ENCODE data around the gene LHX1. TPM values are rescaled to one million over a fixed set of nuclear protein-coding genes. Genes with fewer than 3 reads are reported as not detected.

The LHX1 gene
- polyA plus RNA-seq, 4 donors, result 0.01 TPM; not detected in 3

DNA sequence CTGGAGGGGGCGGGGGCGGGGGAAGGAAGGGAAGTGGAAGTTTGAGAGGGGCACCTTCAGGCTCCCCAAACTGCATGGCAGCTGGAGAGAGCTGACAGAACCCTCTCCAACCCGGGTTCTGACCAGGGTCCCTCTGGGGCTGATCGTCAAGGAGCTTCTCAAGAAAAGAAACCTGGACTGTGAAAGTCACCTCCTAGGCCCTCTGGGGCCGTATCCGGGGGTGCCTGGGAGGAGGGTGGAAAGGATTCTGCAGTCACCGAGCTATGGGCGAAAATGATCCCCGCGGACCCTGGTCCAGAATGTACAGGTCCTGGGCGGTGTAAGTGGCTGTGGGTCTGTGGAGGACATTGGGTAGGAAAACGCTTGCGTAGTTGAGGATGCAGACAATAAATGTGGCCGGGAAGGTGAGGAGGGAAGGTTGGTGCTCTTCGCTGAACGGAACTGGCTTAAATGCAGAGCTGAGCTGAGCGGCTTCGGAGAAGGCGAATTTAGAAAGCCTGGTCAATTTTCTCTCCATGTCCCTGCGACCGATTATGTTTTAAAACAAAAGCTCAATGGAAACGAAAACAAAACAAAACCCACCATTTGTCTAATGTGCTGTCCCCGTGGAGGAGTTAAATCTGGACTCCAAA, 3.6 kb upstream of the LHX1 start:
- Histone ChIP-seq H3K36me3 (ENCODE audit: control insufficient read depth in 3 of 3, insufficient read depth in 2 of 3, low read depth in 1 of 3, low read length in 3 of 3) (no peaks in the 10 kb centered on the region), H3K27me3 (ENCODE audit: control insufficient read depth in 3 of 3, insufficient read depth in 3 of 3, low read length in 3 of 3) (peaks cover 7 to 98% (median 83%) of the 10 kb centered on the region in 3 donors), H3K4me3 (ENCODE audit: low read depth in 1 of 3, low read length in 3 of 3) (no peak overlapping the region), H3K27ac (ENCODE audit: low read depth in 1 of 3, low read length in 2 of 3) (no peak overlapping the region), H3K4me1 (ENCODE audit: control insufficient read depth in 3 of 3, insufficient read depth in 2 of 3, low read depth in 1 of 3, low read length in 2 of 3) (peaks cover 3 to 49% (median 11%) of the 10 kb centered on the region in 3 donors), H3K9me3 (ENCODE audit: control insufficient read depth in 2 of 2, insufficient read depth in 1 of 2, low read depth in 1 of 2, low read length in 1 of 2) (peaks cover 0 to 6% of the 10 kb centered on the region in 2 donors)
- 6 to 14% (median 13%) methylated on average over 22 to 23 of the region's 23 CpGs for WGBS, 3 donors
- FAIRE-seq (no peak), DNase-seq (no peak)

DNA sequence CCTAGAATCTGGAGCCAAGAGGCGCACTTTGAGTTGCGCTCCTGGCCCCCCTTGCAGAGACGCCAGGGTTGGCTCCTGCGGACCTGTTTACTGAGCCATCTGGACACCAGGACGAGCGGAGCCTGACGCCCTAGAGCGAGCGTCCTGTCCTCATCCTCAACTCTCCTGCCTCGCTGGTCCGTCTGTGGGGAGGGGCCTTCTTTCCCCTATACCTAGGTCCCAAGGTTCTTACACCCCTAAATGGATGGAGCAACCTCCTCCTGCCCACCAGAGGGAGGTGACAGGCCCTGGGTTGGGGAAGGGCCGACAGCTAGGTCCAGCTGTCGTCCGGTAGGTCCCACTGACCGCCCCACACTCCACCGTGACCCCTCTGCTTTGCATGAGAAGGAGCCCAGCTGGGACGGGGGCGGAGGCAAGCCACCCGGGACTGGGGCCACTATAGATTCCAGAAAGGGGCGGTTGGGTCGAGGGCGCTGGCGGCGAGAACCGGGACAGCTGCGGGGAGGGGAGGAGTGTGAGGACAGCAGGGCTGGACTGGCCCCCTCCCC, 3.1 kb upstream of the LHX1 start:
- WGBS, 3 donors, result 7 to 8% (median 8%) methylated on average over 26 of the region's 26 CpGs
- Histone ChIP-seq H3K9me3 (ENCODE audit: control insufficient read depth in 2 of 2, insufficient read depth in 1 of 2, low read depth in 1 of 2, low read length in 1 of 2) (peaks cover 0 to 7% of the 10 kb centered on the region in 2 donors), H3K27ac (ENCODE audit: low read depth in 1 of 3, low read length in 2 of 3) (no peak overlapping the region), H3K4me3 (ENCODE audit: low read depth in 1 of 3, low read length in 3 of 3) (peak overlapping the region in 1 of 3 donors; percentile 1), H3K27me3 (ENCODE audit: control insufficient read depth in 3 of 3, insufficient read depth in 3 of 3, low read length in 3 of 3) (peaks cover 7 to 98% (median 83%) of the 10 kb centered on the region in 3 donors), H3K36me3 (ENCODE audit: control insufficient read depth in 3 of 3, insufficient read depth in 2 of 3, low read depth in 1 of 3, low read length in 3 of 3) (no peaks in the 10 kb centered on the region), H3K4me1 (ENCODE audit: control insufficient read depth in 3 of 3, insufficient read depth in 2 of 3, low read depth in 1 of 3, low read length in 2 of 3) (peaks cover 3 to 45% (median 11%) of the 10 kb centered on the region in 3 donors)
- FAIRE-seq (no peak), DNase-seq (no peak)

DNA sequence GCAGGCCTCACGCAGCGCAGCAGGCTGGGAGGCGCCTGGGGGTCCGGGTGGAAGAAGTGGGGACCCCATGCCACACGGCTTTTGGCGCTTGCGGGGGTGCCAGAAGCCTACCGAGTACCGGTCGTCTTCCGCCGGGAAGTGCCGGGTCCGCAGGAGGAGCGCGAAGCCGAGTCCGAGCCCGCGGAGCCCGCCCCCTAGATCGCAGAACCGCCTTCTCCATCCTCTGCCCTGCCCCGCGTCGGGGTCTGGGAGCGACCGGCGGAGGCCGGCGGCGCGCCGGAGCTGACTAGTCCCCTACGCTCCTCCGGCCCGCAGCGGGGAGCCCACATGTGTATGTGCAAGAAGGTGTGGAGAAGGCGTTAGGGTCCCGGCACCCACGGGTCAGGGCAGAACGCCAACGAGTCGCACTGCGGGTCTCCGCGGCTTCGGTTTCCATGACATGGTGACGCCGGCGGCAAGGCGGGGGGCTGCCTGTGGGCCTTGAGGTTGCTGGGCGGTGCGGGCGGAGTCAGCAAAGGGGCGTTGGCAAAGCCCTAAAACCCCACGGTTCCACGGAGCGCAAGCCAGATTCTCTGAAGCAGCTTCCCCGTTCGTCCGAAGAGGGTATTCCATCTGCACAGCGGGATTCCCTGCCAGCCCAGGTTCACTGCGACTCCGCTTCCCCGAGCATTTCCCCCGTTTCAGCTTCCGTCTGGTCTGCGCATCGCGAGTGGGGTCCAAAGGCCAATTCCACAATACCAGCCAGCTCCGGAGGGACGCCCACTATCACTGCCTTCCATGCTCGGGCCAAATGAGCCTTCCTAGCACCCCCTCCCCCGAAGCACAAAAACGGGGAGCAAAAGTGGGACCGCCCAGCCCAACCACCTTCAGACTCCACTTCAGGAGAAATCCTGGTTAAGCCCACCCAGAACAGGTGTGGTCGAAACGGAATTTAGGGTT, 2.3 kb upstream of the LHX1 start:
- peaks cover 3 to 45% (median 11%) of the 10 kb centered on the region in 3 donors for H3K4me1 ChIP-seq (ENCODE audit: control insufficient read depth in 3 of 3, insufficient read depth in 2 of 3, low read depth in 1 of 3, low read length in 2 of 3)
- H3K27ac ChIP-seq (ENCODE audit: low read depth in 1 of 3, low read length in 2 of 3), result no peak overlapping the region
- no peak for FAIRE-seq
- 2 to 4% (median 3%) methylated on average over 75 to 79 of the region's 79 CpGs for WGBS, 3 donors
- H3K4me3 ChIP-seq (ENCODE audit: low read depth in 1 of 3, low read length in 3 of 3), result peak overlapping the region in 1 of 3 donors; percentile 1
- H3K9me3 ChIP-seq (ENCODE audit: control insufficient read depth in 2 of 2, insufficient read depth in 1 of 2, low read depth in 1 of 2, low read length in 1 of 2), result peaks cover 0 to 7% of the 10 kb centered on the region in 2 donors
- peak in 1 of 2 donors; percentile 39 for DNase-seq
- no peaks in the 10 kb centered on the region for H3K36me3 ChIP-seq (ENCODE audit: control insufficient read depth in 3 of 3, insufficient read depth in 2 of 3, low read depth in 1 of 3, low read length in 3 of 3)
- H3K27me3 ChIP-seq (ENCODE audit: control insufficient read depth in 3 of 3, insufficient read depth in 3 of 3, low read length in 3 of 3), result peaks cover 7 to 98% (median 88%) of the 10 kb centered on the region in 3 donors

DNA sequence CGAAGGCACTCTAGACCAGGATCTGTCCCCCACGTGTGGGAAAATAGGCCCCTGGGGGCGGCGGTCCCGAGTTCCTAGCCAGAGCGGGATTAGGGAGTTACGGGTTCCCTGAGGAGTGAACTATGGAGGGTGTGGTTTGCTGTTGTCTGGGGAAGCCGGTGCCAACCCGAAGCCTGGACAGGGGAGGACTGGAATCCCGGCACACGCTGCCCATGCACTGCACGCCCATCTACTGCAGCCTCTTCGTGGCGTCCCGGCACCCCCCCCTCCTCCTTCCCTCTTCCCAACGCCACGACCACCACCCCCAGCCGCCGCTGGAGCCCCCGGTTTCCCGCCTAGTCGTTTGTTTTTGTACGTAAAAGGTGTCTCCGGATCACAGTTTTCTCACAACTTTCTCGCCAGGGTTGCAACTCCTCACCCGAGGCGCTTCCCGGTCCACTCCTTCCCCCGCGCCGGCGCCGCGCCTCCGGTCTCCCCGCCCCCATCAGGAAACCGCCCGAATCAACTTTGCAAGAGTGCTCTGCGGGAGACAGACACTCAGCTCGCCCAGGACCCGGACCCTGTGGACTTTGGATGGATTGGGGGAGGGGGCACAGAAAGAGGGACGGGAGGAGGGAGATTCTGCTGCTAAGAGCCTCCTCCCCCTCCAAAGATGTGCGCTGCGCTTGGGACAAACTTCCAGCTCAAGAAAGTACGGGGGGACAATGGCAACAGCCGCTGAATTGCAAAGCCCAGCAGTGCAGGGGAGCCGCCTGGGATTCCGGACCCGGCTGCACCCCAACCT, 1.4 kb upstream of the LHX1 start:
- DNase-seq (peak; percentile 18 to 49), FAIRE-seq (no peak)
- peak overlapping the region in 1 of 3 donors; percentile 23 for H3K4me3 ChIP-seq (ENCODE audit: low read depth in 1 of 3, low read length in 3 of 3)
- WGBS, 3 donors, result 2 to 3% (median 3%) methylated on average over 44 to 49 of the region's 49 CpGs
- H3K27ac ChIP-seq (ENCODE audit: low read depth in 1 of 3, low read length in 2 of 3), result no peak overlapping the region
- H3K9me3 ChIP-seq (ENCODE audit: control insufficient read depth in 2 of 2, insufficient read depth in 1 of 2, low read depth in 1 of 2, low read length in 1 of 2), result peaks cover 0 to 10% of the 10 kb centered on the region in 2 donors
- no peaks in the 10 kb centered on the region for H3K36me3 ChIP-seq (ENCODE audit: control insufficient read depth in 3 of 3, insufficient read depth in 2 of 3, low read depth in 1 of 3, low read length in 3 of 3)
- H3K4me1 ChIP-seq (ENCODE audit: control insufficient read depth in 3 of 3, insufficient read depth in 2 of 3, low read depth in 1 of 3, low read length in 2 of 3), result peaks cover 3 to 45% (median 11%) of the 10 kb centered on the region in 3 donors
- peaks cover 11 to 98% (median 87%) of the 10 kb centered on the region in 3 donors for H3K27me3 ChIP-seq (ENCODE audit: control insufficient read depth in 3 of 3, insufficient read depth in 3 of 3, low read length in 3 of 3)

DNA sequence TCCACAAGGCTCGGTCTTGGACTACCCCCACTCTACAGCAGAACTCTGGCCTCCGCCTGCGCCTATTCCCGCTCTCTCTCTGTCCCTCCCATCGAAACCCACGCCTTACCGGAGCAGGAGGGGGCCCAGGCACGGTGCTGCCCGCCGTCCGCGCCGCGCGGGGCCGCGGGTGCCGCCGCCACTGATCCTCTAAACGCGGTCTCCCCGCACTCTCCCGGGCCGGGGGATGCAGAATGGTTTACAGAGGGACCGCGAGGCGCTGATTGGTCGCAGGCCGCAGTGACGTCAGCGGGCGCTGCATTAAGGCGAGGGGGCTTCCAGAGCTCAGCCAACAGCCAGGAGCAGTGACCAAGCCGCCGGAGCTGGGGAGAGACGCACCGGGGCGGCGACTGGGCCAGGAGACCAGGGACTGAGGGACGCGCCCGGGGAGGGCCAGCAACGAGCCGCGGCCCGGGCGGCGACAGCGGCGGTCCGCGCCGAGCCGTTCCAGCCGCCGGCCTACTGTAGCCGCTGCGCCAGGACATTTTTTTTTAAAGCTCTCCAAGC, 747 bp upstream of the LHX1 start:
- H3K36me3 ChIP-seq (ENCODE audit: control insufficient read depth in 3 of 3, insufficient read depth in 2 of 3, low read depth in 1 of 3, low read length in 3 of 3), result no peaks in the 10 kb centered on the region
- 1 to 7% (median 4%) methylated on average over 52 to 58 of the region's 58 CpGs for WGBS, 3 donors
- FAIRE-seq (no peak), DNase-seq (peak in 1 of 2 donors; percentile 37)
- peaks cover 0 to 12% of the 10 kb centered on the region in 2 donors for H3K9me3 ChIP-seq (ENCODE audit: control insufficient read depth in 2 of 2, insufficient read depth in 1 of 2, low read depth in 1 of 2, low read length in 1 of 2)
- H3K27ac ChIP-seq (ENCODE audit: low read depth in 1 of 3, low read length in 2 of 3), result no peak overlapping the region
- H3K4me3 ChIP-seq (ENCODE audit: low read depth in 1 of 3, low read length in 3 of 3), result peak overlapping the region in 1 of 3 donors; percentile 23
- H3K4me1 ChIP-seq (ENCODE audit: control insufficient read depth in 3 of 3, insufficient read depth in 2 of 3, low read depth in 1 of 3, low read length in 2 of 3), result peaks cover 3 to 45% (median 11%) of the 10 kb centered on the region in 3 donors
- H3K27me3 ChIP-seq (ENCODE audit: control insufficient read depth in 3 of 3, insufficient read depth in 3 of 3, low read length in 3 of 3), result peaks cover 11 to 98% (median 87%) of the 10 kb centered on the region in 3 donors

DNA sequence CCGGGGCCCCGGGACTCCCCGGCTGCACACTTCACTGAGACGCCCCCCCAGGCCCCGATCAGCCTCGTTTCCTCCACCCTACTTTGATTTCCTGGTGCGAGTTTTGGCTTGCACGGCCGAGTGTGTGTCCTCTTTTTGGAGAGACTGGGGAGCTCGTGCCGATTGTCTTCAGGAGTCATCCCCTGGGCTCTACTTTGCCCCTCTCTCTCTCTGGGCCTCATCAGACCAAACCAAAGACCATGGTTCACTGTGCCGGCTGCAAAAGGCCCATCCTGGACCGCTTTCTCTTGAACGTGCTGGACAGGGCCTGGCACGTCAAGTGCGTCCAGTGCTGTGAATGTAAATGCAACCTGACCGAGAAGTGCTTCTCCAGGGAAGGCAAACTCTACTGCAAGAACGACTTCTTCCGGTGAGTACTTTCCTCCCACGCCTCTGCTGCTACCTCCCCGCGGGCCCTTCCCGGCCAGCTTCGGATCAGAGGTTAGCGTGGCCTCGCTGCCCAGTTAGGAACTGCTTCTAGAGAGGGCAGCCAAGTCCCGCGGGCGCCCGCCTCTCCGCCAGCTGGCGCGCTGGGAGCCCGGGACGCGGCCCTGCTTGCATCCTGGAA, 787 bp downstream of the LHX1 start:
- H3K4me3 ChIP-seq (ENCODE audit: low read depth in 1 of 3, low read length in 3 of 3), result peak overlapping the region in 1 of 3 donors; percentile 6
- H3K4me1 ChIP-seq (ENCODE audit: control insufficient read depth in 3 of 3, insufficient read depth in 2 of 3, low read depth in 1 of 3, low read length in 2 of 3), result peaks cover 3 to 33% (median 11%) of the 10 kb centered on the region in 3 donors
- peak in 1 of 2 donors; percentile 46 for DNase-seq

DNA sequence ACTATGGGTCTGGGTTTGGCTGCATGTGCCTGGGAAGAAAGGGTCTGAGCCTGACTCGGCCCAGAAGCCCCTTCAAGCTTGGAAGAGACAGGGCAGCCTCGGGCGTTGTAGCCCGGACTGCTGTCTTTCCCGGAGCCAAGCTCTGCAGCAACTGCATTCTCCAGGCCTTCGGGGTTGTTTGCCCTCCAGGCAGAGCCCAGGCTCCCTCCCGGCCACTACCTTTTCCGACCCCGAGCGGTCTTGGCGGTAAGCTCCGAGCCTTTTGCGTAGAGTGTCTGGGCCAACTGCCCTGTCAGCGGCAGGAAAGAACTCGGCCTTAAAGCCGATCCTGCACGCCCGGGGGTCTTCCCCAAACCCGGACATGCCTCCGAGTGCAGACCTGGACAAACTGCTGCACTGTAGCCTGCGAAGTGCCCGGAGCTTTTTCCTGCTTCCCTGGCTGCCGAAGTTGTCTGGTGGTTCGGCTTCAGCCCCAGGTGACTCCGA, 1.3 kb downstream of the LHX1 start:
- peak overlapping the region in 1 of 3 donors; percentile 6 for H3K4me3 ChIP-seq (ENCODE audit: low read depth in 1 of 3, low read length in 3 of 3)

More for the DNA sequence above, 787 bp downstream of the LHX1 start:
- WGBS, 3 donors, result 1 to 3% (median 1%) methylated on average over 36 of the region's 36 CpGs
- Histone ChIP-seq H3K9me3 (ENCODE audit: control insufficient read depth in 2 of 2, insufficient read depth in 1 of 2, low read depth in 1 of 2, low read length in 1 of 2) (peaks cover 0 to 14% of the 10 kb centered on the region in 2 donors), H3K27me3 (ENCODE audit: control insufficient read depth in 3 of 3, insufficient read depth in 3 of 3, low read length in 3 of 3) (peaks cover 20 to 100% (median 89%) of the 10 kb centered on the region in 3 donors), H3K36me3 (ENCODE audit: control insufficient read depth in 3 of 3, insufficient read depth in 2 of 3, low read depth in 1 of 3, low read length in 3 of 3) (no peaks in the 10 kb centered on the region), H3K27ac (ENCODE audit: low read depth in 1 of 3, low read length in 2 of 3) (no peak overlapping the region)
- FAIRE-seq, result no peak

More for the DNA sequence above, 1.3 kb downstream of the LHX1 start:
- Histone ChIP-seq H3K4me1 (ENCODE audit: control insufficient read depth in 3 of 3, insufficient read depth in 2 of 3, low read depth in 1 of 3, low read length in 2 of 3) (peaks cover 3 to 28% (median 11%) of the 10 kb centered on the region in 3 donors), H3K9me3 (ENCODE audit: control insufficient read depth in 2 of 2, insufficient read depth in 1 of 2, low read depth in 1 of 2, low read length in 1 of 2) (peaks cover 0 to 14% of the 10 kb centered on the region in 2 donors), H3K27ac (ENCODE audit: low read depth in 1 of 3, low read length in 2 of 3) (no peak overlapping the region), H3K36me3 (ENCODE audit: control insufficient read depth in 3 of 3, insufficient read depth in 2 of 3, low read depth in 1 of 3, low read length in 3 of 3) (no peaks in the 10 kb centered on the region), H3K27me3 (ENCODE audit: control insufficient read depth in 3 of 3, insufficient read depth in 3 of 3, low read length in 3 of 3) (peaks cover 20 to 100% (median 88%) of the 10 kb centered on the region in 3 donors)
- 1 to 7% (median 3%) methylated on average over 25 of the region's 25 CpGs for WGBS, 3 donors
- DNase-seq (no peak), FAIRE-seq (no peak)

Measured in small intestine (tissue), 7 donors.